Prostate gland (tissue), 2 donors: ENCODE results near the gene SLC25A42.

Source experiments
- CTCF ChIP-seq, 4 experiments: fragments of 200-600 bp in 2 of 4; fragments of 450-650 bp in 2 of 4; sonication (generic) in 2 of 4; IDR thresholded peaks; 1 replicate in 3 of 4; 2 replicates in 1 of 4; pipeline ENCODE4 v1.5.1; 2016 to 2019; ENCODE audit warnings: antibody characterized with exemption in 4 of 4, mild to moderate bottlenecking in 2 of 4, moderate library complexity in 2 of 4
- POLR2A ChIP-seq: fragments of 450-650 bp; IDR thresholded peaks from one replicate; pipeline ENCODE4 v1.6.1; 2016; ENCODE audit warnings: antibody characterized with exemption, mild to moderate bottlenecking
- POLR2AphosphoS5 ChIP-seq: sonication (generic); formaldehyde crosslinking; IDR thresholded peaks from one replicate; pipeline ENCODE4 v1.6.1; 2017; ENCODE audit warnings: antibody characterized with exemption

GRCh38 chr19:19126102-19126501 is 62.3 kb downstream of the SLC25A42 start:
- TF ChIP-seq CTCF (IDR thresholded peaks at IDR 0.05), result no peak
- TF ChIP-seq POLR2AphosphoS5, result no peak
- TF ChIP-seq POLR2A, result no peak
